GM12878 (cell line): ENCODE measurements around the gene MYL12B. TPM values are rescaled to one million over a fixed set of nuclear protein-coding genes. Genes with fewer than 3 reads are reported as not detected.

ENCODE experiments used
- ATF7 ChIP-seq: fragments of 450-650 bp; IDR thresholded peaks from 2 replicates; pipeline ENCODE4 v1.6.1; 2016; ENCODE audit warnings: low read depth, mild to moderate bottlenecking
- BCLAF1 ChIP-seq: fragments of 450-650 bp; IDR thresholded peaks from 2 replicates; pipeline ENCODE4 v1.6.1; 2017; ENCODE audit warnings: antibody characterized with exemption, mild to moderate bottlenecking, moderate library complexity
- BMI1 ChIP-seq: fragments of 450-650 bp; IDR thresholded peaks from 2 replicates; pipeline ENCODE4 v1.6.1; 2016; ENCODE audit warnings: mild to moderate bottlenecking, moderate library complexity, borderline replicate concordance
- CHD1 ChIP-seq: IDR thresholded peaks from 2 replicates; pipeline ENCODE4 v1.6.1; 2012; ENCODE audit warnings: low read depth, low read length, improper control_type of control experiment
- CREM ChIP-seq: IDR thresholded peaks from 2 replicates; pipeline ENCODE4 v1.6.1; 2014; ENCODE audit warnings: antibody characterized with exemption, low read depth
- GATAD2B ChIP-seq: fragments of 450-650 bp; conservative IDR thresholded peaks from 2 replicates; pipeline ENCODE4 v1.6.1; 2017; ENCODE audit warnings: low read depth, mild to moderate bottlenecking, moderate library complexity
- IKZF2 ChIP-seq, 2 experiments: fragments of 450-650 bp; IDR thresholded peaks; 2 replicates each; pipeline ENCODE4 v1.6.1; 2017; ENCODE audit warnings: mild to moderate bottlenecking in 2 of 2, moderate library complexity in 2 of 2
- LARP7 ChIP-seq: fragments of 450-650 bp; IDR thresholded peaks from 2 replicates; pipeline ENCODE4 v1.6.1; 2017; ENCODE audit warnings: mild to moderate bottlenecking
- MTA3 ChIP-seq: IDR thresholded peaks from 2 replicates; pipeline ENCODE4 v1.6.1; 2012; ENCODE audit warnings: low read length, inconsistent platforms, borderline replicate concordance
- NFIC ChIP-seq: IDR thresholded peaks from 2 replicates; pipeline ENCODE4 v1.6.1; 2012; ENCODE audit warnings: low read depth, mild to moderate bottlenecking, inconsistent platforms, low read length, moderate library complexity
- NR2F1 ChIP-seq: fragments of 450-650 bp; conservative IDR thresholded peaks from 2 replicates; pipeline ENCODE4 v1.6.1; 2017; ENCODE audit warnings: mild to moderate bottlenecking
- RUNX3 ChIP-seq: IDR thresholded peaks from 2 replicates; pipeline ENCODE4 v1.6.1; 2012; ENCODE audit warnings: low read length, inconsistent platforms
- SMAD5 ChIP-seq: IDR thresholded peaks from 2 replicates; pipeline ENCODE4 v1.6.1; 2016; ENCODE audit warnings: antibody characterized with exemption, low read depth
- SPI1 ChIP-seq: IDR thresholded peaks from 2 replicates; pipeline ENCODE4 v1.6.1; 2011; ENCODE audit warnings: low read depth, mild to moderate bottlenecking, low read length, moderate library complexity, borderline replicate concordance; ENCODE audit not compliant: insufficient read depth
- ZBTB33 ChIP-seq: fragments of 450-650 bp; IDR thresholded peaks from 2 replicates; pipeline ENCODE4 v1.6.1; 2017; ENCODE audit warnings: mild to moderate bottlenecking
- polyA plus RNA-seq, 11 experiments: library from polyadenylated mRNA; depleted of rRNA in 4 of 11; unstranded in 6 of 11; stranded (reverse) in 5 of 11; fragments of >200 nt; fragmentation: Nextera tagmentation in 4 of 11; fragmentation: Illumina TruSeq in 1 of 11; extraction: Ambion mirVana in 4 of 11; extraction: Trizol in 1 of 11; gene quantifications; 1 replicate in 1 of 11; 2 replicates in 10 of 11; pipeline versions ENCODE4 v1.2.1 to v1.2.3, GENCODE V29; 2011 to 2016; ENCODE audit warnings: inconsistent platforms in 2 of 11, missing spikeins in 2 of 11, low read depth in 1 of 11
- total RNA-seq, 4 experiments: library from RNA; depleted of rRNA in 3 of 4; stranded (reverse); fragments of >200 nt in 3 of 4; fragmentation: Illumina TruSeq in 1 of 4; extraction: Trizol in 1 of 4; gene quantifications; 2 replicates each; pipeline versions ENCODE4 v1.2.1 to v1.2.3, GENCODE V29; 2013 to 2021
- TF ChIP-seq, protein P1 (sequence below): IDR thresholded peaks from 2 replicates; pipeline ENCODE4 v1.6.1; 2012; ENCODE audit warnings: improper control_type of control experiment, low read depth, low read length; ENCODE audit not compliant: insufficient replicate concordance
- TF ChIP-seq, protein P2 (sequence below): fragments of 450-650 bp; IDR thresholded peaks from 2 replicates; pipeline ENCODE4 v1.6.1; 2016; ENCODE audit warnings: mild to moderate bottlenecking

MYL12B gene
- total and polyA plus RNA-seq, 10 of the 15 experiments (the other 5 are each of a cell fraction or from before 2014, with no cell fraction given): 179 to 739 (median 400) TPM

- TF ChIP-seq RUNX3: peak; percentile 90
- TF ChIP-seq NR2F1: peak; percentile 73; the same call in 1 of the 2 replicates
- TF ChIP-seq GATAD2B: peak; percentile 58; the same call in 1 of the 2 replicates
- no peak for TF ChIP-seq LARP7
- TF ChIP-seq BCLAF1: no peak
- TF ChIP-seq BMI1: peak; percentile 76; the same call in 1 of the 2 replicates
- TF ChIP-seq, protein P1, sequence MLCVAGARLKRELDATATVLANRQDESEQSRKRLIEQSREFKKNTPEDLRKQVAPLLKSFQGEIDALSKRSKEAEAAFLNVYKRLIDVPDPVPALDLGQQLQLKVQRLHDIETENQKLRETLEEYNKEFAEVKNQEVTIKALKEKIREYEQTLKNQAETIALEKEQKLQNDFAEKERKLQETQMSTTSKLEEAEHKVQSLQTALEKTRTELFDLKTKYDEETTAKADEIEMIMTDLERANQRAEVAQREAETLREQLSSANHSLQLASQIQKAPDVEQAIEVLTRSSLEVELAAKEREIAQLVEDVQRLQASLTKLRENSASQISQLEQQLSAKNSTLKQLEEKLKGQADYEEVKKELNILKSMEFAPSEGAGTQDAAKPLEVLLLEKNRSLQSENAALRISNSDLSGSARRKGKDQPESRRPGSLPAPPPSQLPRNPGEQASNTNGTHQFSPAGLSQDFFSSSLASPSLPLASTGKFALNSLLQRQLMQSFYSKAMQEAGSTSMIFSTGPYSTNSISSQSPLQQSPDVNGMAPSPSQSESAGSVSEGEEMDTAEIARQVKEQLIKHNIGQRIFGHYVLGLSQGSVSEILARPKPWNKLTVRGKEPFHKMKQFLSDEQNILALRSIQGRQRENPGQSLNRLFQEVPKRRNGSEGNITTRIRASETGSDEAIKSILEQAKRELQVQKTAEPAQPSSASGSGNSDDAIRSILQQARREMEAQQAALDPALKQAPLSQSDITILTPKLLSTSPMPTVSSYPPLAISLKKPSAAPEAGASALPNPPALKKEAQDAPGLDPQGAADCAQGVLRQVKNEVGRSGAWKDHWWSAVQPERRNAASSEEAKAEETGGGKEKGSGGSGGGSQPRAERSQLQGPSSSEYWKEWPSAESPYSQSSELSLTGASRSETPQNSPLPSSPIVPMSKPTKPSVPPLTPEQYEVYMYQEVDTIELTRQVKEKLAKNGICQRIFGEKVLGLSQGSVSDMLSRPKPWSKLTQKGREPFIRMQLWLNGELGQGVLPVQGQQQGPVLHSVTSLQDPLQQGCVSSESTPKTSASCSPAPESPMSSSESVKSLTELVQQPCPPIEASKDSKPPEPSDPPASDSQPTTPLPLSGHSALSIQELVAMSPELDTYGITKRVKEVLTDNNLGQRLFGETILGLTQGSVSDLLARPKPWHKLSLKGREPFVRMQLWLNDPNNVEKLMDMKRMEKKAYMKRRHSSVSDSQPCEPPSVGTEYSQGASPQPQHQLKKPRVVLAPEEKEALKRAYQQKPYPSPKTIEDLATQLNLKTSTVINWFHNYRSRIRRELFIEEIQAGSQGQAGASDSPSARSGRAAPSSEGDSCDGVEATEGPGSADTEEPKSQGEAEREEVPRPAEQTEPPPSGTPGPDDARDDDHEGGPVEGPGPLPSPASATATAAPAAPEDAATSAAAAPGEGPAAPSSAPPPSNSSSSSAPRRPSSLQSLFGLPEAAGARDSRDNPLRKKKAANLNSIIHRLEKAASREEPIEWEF: peak; percentile 28
- no peak for TF ChIP-seq ZBTB33
- 0 out of 2 replicates have a peak, but pooled peaks have one; percentile 28 for TF ChIP-seq MTA3
- TF ChIP-seq SMAD5: no peak
- peak; percentile 98 for TF ChIP-seq IKZF2 (IDR thresholded peaks at IDR 0.05)
- TF ChIP-seq SPI1: peak; percentile 71; the same call in 1 of the 2 replicates
- no peak for TF ChIP-seq CHD1
- TF ChIP-seq, protein P2, sequence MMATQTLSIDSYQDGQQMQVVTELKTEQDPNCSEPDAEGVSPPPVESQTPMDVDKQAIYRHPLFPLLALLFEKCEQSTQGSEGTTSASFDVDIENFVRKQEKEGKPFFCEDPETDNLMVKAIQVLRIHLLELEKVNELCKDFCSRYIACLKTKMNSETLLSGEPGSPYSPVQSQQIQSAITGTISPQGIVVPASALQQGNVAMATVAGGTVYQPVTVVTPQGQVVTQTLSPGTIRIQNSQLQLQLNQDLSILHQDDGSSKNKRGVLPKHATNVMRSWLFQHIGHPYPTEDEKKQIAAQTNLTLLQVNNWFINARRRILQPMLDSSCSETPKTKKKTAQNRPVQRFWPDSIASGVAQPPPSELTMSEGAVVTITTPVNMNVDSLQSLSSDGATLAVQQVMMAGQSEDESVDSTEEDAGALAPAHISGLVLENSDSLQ: no peak
- peak; percentile 77 for TF ChIP-seq ATF7
- TF ChIP-seq NFIC: peak; percentile 93
- peak; percentile 63; the same call in 1 of the 2 replicates for TF ChIP-seq CREM
- TF ChIP-seq, all 136 proteins: peak for 31
These were observed 62.0 kb downstream of the MYL12B start (continued) for GRCh38 chr18:3323900-3324299.
